Trophoblast cell (in vitro differentiated cells and primary cell): ENCODE measurements around the gene RNF144B.
"Not testable (repeated sequence)": the region's sequence is repeated elsewhere in the genome, so short reads cannot be mapped to it uniquely, and the experiment has no call there.

Source experiments
- DNase-seq, 2 donors: peaks; one replicate each; pipeline ENCODE4 v3.0.0-alpha.2; 2016
- H2AFZ ChIP-seq: 2 replicates; pipeline ENCODE4 v1.6.1; 2013; ENCODE audit warnings: low read length, moderate library complexity, mild to moderate bottlenecking; ENCODE audit not compliant: insufficient read depth, poor library complexity
- H2AK5ac ChIP-seq: 2 replicates; pipeline ENCODE4 v1.6.1; 2013; ENCODE audit warnings: mild to moderate bottlenecking, low read length
- H2BK120ac ChIP-seq: 2 replicates; pipeline ENCODE4 v1.6.1; 2013; ENCODE audit warnings: low read length, mild to moderate bottlenecking, moderate library complexity; ENCODE audit not compliant: insufficient read depth, poor library complexity
- H2BK12ac ChIP-seq: 2 replicates; pipeline ENCODE4 v1.6.1; 2013; ENCODE audit warnings: mild to moderate bottlenecking, low read length, moderate library complexity
- H2BK5ac ChIP-seq: 2 replicates; pipeline ENCODE4 v1.6.1; 2013; ENCODE audit warnings: low read length, low read depth, moderate library complexity, mild to moderate bottlenecking; ENCODE audit not compliant: poor library complexity
- H3K14ac ChIP-seq: 2 replicates; pipeline ENCODE4 v1.6.1; 2013; ENCODE audit warnings: mild to moderate bottlenecking, low read length
- H3K18ac ChIP-seq: 2 replicates; pipeline ENCODE4 v1.6.1; 2013; ENCODE audit warnings: mild to moderate bottlenecking, low read length
- H3K23ac ChIP-seq: 2 replicates; pipeline ENCODE4 v1.6.1; 2013; ENCODE audit warnings: low read length
- H3K27ac ChIP-seq: 2 replicates; pipeline ENCODE4 v1.5.1; 2013; ENCODE audit warnings: low read depth, mild to moderate bottlenecking, inconsistent platforms, low read length, moderate library complexity
- H3K27me3 ChIP-seq: 2 replicates; pipeline ENCODE4 v1.6.1; 2013; ENCODE audit warnings: inconsistent platforms, mild to moderate bottlenecking, low read length, moderate library complexity; ENCODE audit not compliant: insufficient read depth
- H3K36me3 ChIP-seq, 2 experiments: 1 replicate in 1 of 2; 2 replicates in 1 of 2; pipeline ENCODE4 v1.6.1; 2013; ENCODE audit warnings: low read length in 2 of 2, mild to moderate bottlenecking in 2 of 2, moderate library complexity in 1 of 2; ENCODE audit not compliant: insufficient read depth in 2 of 2, control insufficient read depth in 1 of 2
- H3K4ac ChIP-seq: 2 replicates; pipeline ENCODE4 v1.6.1; 2013; ENCODE audit warnings: low read depth, mild to moderate bottlenecking, low read length, moderate library complexity
- H3K4me1 ChIP-seq, 2 experiments: 1 replicate in 1 of 2; 2 replicates in 1 of 2; pipeline ENCODE4 v1.6.1; 2013; ENCODE audit warnings: low read length in 2 of 2, mild to moderate bottlenecking in 2 of 2, moderate library complexity in 1 of 2; ENCODE audit not compliant: insufficient read depth in 2 of 2, control insufficient read depth in 1 of 2
- H3K4me2 ChIP-seq: 2 replicates; pipeline ENCODE4 v1.6.1; 2013; ENCODE audit warnings: inconsistent platforms, mild to moderate bottlenecking, low read length, moderate library complexity
- H3K4me3 ChIP-seq: 2 replicates; pipeline ENCODE4 v1.5.1; 2013; ENCODE audit warnings: mild to moderate bottlenecking, low read depth, low read length, inconsistent platforms
- H3K79me1 ChIP-seq: one replicate; pipeline ENCODE4 v1.6.1; 2013; ENCODE audit warnings: low read length
- H3K79me2 ChIP-seq: 2 replicates; pipeline ENCODE4 v1.6.1; 2013; ENCODE audit warnings: low read length, mild to moderate bottlenecking; ENCODE audit not compliant: control insufficient read depth, insufficient read depth, poor library complexity
- H3K9ac ChIP-seq: 2 replicates; pipeline ENCODE4 v1.6.1; 2013; ENCODE audit warnings: mild to moderate bottlenecking, low read length
- H3K9me3 ChIP-seq: 2 replicates; pipeline ENCODE4 v1.6.1; 2013; ENCODE audit warnings: low read depth, mild to moderate bottlenecking, control low read depth, inconsistent platforms, low read length; ENCODE audit not compliant: insufficient read depth
- H4K12ac ChIP-seq: 2 replicates; pipeline ENCODE4 v1.6.1; 2013; ENCODE audit warnings: low read depth, mild to moderate bottlenecking, low read length, moderate library complexity
- H4K8ac ChIP-seq: 2 replicates; pipeline ENCODE4 v1.6.1; 2013; ENCODE audit warnings: low read depth, mild to moderate bottlenecking, low read length, moderate library complexity
- H4K91ac ChIP-seq: one replicate; pipeline ENCODE4 v1.6.1; 2013; ENCODE audit warnings: low read depth, mild to moderate bottlenecking, low read length, moderate library complexity
- WGBS: extraction: QIAGEN DNeasy Blood & Tissue Kit; methylation state at CpG from one replicate; pipeline ENCODE4 v1.1.7; 2013; ENCODE audit warnings: missing lambda C conversion rate; ENCODE audit not compliant: insufficient read length, insufficient coverage; ENCODE audit errors: extremely low coverage; 5-methylcytosine and 5-hydroxymethylcytosine counted together

RNF144B gene

GRCh38 chr6:18353251-18353650, 33.9 kb upstream of the RNF144B start:
- no peak for DNase-seq
- H3K27ac ChIP-seq = no peak overlapping the region
- H3K9ac ChIP-seq = no peak overlapping the region
- no peak overlapping the region for H2BK5ac ChIP-seq
- H3K9me3 ChIP-seq = no peaks in the 10 kb centered on the region
- no peak overlapping the region for H4K91ac ChIP-seq
- no peaks in the 10 kb centered on the region for H3K36me3 ChIP-seq
- H3K4me1 ChIP-seq = peaks cover 5% of the 10 kb centered on the region in 2 experiments
- H2BK120ac ChIP-seq = no peak overlapping the region
- H3K4ac ChIP-seq = no peak overlapping the region
- no peaks in the 10 kb centered on the region for H3K79me2 ChIP-seq
- no peak overlapping the region for H3K4me3 ChIP-seq
- WGBS = no CpG with 5 or more reads among the region's 2 CpGs
- no peak overlapping the region for H2BK12ac ChIP-seq
- no peak overlapping the region for H4K12ac ChIP-seq
- H4K8ac ChIP-seq = no peak overlapping the region
- H3K18ac ChIP-seq = no peak overlapping the region
- no peak overlapping the region for H3K14ac ChIP-seq
- H2AFZ ChIP-seq = no peak overlapping the region
- H3K79me1 ChIP-seq = no peaks in the 10 kb centered on the region
- no peak overlapping the region for H3K23ac ChIP-seq
- H3K4me2 ChIP-seq = no peak overlapping the region
- no peaks in the 10 kb centered on the region for H3K27me3 ChIP-seq
- H2AK5ac ChIP-seq = no peak overlapping the region

DNA sequence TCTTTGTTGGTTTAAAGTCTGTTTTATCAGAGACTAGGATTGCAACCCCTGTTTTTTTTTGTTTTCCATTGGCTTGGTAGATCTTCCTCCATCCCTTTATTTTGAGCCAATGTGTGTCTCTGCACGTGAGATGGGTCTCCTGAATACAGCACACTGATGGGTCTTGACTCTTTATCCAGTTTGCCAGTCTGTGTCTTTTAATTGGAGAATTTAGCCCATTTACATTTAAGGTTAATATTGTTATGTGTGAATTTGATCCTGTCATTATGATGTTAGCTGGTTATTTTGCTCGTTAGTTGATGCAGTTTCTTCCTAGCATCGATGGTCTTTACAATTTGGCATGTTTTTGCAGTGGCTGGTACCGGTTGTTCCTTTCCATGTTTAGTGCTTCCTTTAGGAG, 29.6 kb upstream of the RNF144B start:
- not testable (repeated sequence) for H3K79me1 ChIP-seq, H3K9ac ChIP-seq, H4K91ac ChIP-seq, H3K23ac ChIP-seq, H2BK120ac ChIP-seq, H3K18ac ChIP-seq, H3K79me2 ChIP-seq, H3K27me3 ChIP-seq, H2AK5ac ChIP-seq, H3K14ac ChIP-seq, H3K4ac ChIP-seq, H3K4me2 ChIP-seq, H3K9me3 ChIP-seq, H2BK5ac ChIP-seq, H3K36me3 ChIP-seq, H3K4me1 ChIP-seq, H3K4me3 ChIP-seq, H4K12ac ChIP-seq, H4K8ac ChIP-seq, H2AFZ ChIP-seq, DNase-seq, H2BK12ac ChIP-seq, H3K27ac ChIP-seq
- no CpG with 5 or more reads among the region's 4 CpGs for WGBS

DNA sequence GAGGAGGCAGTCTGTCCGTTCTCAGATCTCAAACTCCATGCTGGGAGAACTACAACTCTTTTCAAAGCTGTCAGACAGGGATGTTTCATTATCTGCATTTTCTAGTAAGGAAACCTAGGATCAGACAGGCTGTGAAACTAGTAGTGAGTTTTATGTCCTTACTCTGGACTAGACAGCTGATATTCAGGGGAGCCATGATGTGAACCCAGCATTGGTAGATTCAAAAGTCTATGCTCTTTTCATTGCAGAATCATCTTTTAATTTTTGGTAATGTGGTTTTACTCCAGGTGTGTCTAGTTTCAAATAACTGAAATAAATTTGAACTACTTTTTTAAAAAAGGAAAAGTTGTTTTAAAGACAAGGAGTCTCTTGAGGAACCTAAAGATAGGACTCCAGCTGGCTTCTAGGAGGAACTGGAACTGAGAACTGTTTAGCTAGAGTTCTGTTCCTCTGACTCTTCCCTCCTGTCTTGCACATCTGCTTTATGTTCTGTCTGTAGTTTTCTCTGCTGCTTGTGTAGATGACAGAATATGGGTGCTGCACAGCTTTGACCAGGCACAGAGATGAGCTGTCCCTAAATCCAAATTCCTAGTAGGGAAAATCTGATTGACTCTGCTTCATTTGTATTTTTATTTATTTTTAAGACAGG, 27.8 kb upstream of the RNF144B start:
- no peak overlapping the region for H3K4me2 ChIP-seq
- H3K9me3 ChIP-seq = no peaks in the 10 kb centered on the region
- no peak overlapping the region for H4K8ac ChIP-seq
- no peak overlapping the region for H2BK12ac ChIP-seq
- no peak overlapping the region for H2AK5ac ChIP-seq
- H3K9ac ChIP-seq = no peak overlapping the region
- WGBS = no CpG with 5 or more reads among the region's 1 CpG
- H3K27ac ChIP-seq = no peak overlapping the region
- H3K4me3 ChIP-seq = no peak overlapping the region
- H4K12ac ChIP-seq = no peak overlapping the region
- H3K79me1 ChIP-seq = no peaks in the 10 kb centered on the region
- no peak overlapping the region for H3K4ac ChIP-seq
- peaks cover under 1 to 2% of the 10 kb centered on the region in 2 experiments for H3K4me1 ChIP-seq
- no peak for DNase-seq
- no peak overlapping the region for H2BK5ac ChIP-seq
- H3K14ac ChIP-seq = no peak overlapping the region
- H3K23ac ChIP-seq = no peak overlapping the region
- H2BK120ac ChIP-seq = no peak overlapping the region
- no peaks in the 10 kb centered on the region for H3K79me2 ChIP-seq
- no peaks in the 10 kb centered on the region for H3K36me3 ChIP-seq
- H3K18ac ChIP-seq = no peak overlapping the region
- no peak overlapping the region for H4K91ac ChIP-seq
- no peaks in the 10 kb centered on the region for H3K27me3 ChIP-seq
- no peak overlapping the region for H2AFZ ChIP-seq

- H4K12ac ChIP-seq = no peak overlapping the region
- no peak overlapping the region for H2BK12ac ChIP-seq
- H3K9me3 ChIP-seq = peaks cover under 1% of the 10 kb centered on the region
- H3K18ac ChIP-seq = no peak overlapping the region
- H3K4me3 ChIP-seq = no peak overlapping the region
- H2AK5ac ChIP-seq = no peak overlapping the region
- no peak overlapping the region for H3K9ac ChIP-seq
- H3K27me3 ChIP-seq = no peaks in the 10 kb centered on the region
- no peak overlapping the region for H3K23ac ChIP-seq
- no peak overlapping the region for H2BK120ac ChIP-seq
- H3K79me1 ChIP-seq = no peaks in the 10 kb centered on the region
- no peak overlapping the region for H4K91ac ChIP-seq
- H3K36me3 ChIP-seq = no peaks in the 10 kb centered on the region
- no peaks in the 10 kb centered on the region for H3K79me2 ChIP-seq
- H3K4ac ChIP-seq = no peak overlapping the region
- H3K14ac ChIP-seq = no peak overlapping the region
- no peak overlapping the region for H4K8ac ChIP-seq
- no peak for DNase-seq
- H3K4me2 ChIP-seq = no peak overlapping the region
- no peak overlapping the region for H2AFZ ChIP-seq
- no peak overlapping the region for H3K27ac ChIP-seq
- H3K4me1 ChIP-seq = peaks cover 2 to 3% of the 10 kb centered on the region in 2 experiments
- no CpG with 5 or more reads among the region's 1 CpG for WGBS
- no peak overlapping the region for H2BK5ac ChIP-seq
Measured at GRCh38 chr6:18360188-18360587, 27.0 kb upstream of the RNF144B start.
